Measurements from ENCODE around the gene FKBP8. TPM values are rescaled to one million over a fixed set of nuclear protein-coding genes. Genes with fewer than 3 reads are reported as not detected.

The FKBP8 gene
- total RNA-seq, 1 experiment from 2014 or later: 231 TPM

DNA sequence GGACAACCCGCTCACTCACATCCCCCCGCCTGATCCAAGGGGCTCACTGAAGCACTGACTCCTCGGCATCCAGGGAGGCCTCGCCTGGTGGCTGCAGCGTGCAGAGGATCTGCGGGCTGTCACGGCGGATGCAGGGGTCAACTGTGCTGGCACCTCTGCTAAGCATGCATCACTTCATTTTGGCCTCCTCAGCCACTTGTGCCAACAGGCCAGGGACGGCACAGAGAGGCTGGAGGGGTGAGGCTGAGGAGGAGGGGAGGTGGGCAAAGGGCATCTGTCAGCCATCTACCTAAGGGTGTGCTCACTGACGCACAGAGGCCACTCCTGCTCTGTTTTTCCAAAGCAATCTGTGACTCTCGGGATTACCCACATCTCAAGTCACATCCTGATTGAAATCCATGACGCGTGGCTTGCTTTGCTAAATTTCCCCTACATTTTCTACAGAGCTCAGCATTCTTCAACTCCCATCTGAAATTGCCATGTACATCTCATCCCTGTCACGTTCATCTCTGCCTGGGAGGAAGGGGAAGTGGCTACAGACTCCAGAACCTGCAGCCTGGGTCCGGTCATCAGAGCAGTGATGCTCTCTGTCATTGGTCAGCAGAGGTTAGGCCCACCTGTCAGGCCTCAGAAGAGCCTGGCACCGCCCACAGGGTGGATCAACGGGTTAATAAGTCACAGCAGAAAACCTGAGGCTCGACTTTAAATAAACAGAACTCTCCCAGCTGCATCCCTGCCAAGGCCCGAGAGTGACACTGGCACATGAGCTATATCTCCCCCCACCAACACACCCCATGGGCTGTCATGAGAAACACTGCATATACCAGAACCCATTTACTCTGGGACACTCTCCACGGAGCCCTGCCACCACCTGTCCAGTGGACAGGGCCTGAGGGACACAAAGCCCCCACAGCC is 39.1 kb downstream of the FKBP8 start:
- no peak overlapping the region for H3K4me2 ChIP-seq
- H3K79me2 ChIP-seq (ENCODE audit: low read depth): peaks cover 97% of the 10 kb centered on the region
- TF ChIP-seq, protein P1, sequence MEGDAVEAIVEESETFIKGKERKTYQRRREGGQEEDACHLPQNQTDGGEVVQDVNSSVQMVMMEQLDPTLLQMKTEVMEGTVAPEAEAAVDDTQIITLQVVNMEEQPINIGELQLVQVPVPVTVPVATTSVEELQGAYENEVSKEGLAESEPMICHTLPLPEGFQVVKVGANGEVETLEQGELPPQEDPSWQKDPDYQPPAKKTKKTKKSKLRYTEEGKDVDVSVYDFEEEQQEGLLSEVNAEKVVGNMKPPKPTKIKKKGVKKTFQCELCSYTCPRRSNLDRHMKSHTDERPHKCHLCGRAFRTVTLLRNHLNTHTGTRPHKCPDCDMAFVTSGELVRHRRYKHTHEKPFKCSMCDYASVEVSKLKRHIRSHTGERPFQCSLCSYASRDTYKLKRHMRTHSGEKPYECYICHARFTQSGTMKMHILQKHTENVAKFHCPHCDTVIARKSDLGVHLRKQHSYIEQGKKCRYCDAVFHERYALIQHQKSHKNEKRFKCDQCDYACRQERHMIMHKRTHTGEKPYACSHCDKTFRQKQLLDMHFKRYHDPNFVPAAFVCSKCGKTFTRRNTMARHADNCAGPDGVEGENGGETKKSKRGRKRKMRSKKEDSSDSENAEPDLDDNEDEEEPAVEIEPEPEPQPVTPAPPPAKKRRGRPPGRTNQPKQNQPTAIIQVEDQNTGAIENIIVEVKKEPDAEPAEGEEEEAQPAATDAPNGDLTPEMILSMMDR (conservative IDR thresholded peaks at IDR 0.05): no peak
- TF ChIP-seq EZH2 (IDR thresholded peaks at IDR 0.05; ENCODE audit: low read depth): no peak
- H3K9me3 ChIP-seq (ENCODE audit: insufficient read depth, low read depth): no peaks in the 10 kb centered on the region
- H3K4me1 ChIP-seq (replicated peaks; ENCODE audit: insufficient read depth): peaks cover 15% of the 10 kb centered on the region
- ChIA-PET POLR2A (ENCODE audit: unreplicated experiment) (no interaction called here), CTCF (no interaction called here)
- H3F3A ChIP-seq (ENCODE audit: insufficient read depth, low read depth): no peaks in the 10 kb centered on the region; the same call in 1 of the 2 replicates
- H3K4me3 ChIP-seq: no peak overlapping the region
- no peaks in the 10 kb centered on the region for H3K9me2 ChIP-seq (ENCODE audit: insufficient read depth)
- intact Hi-C loops (cut with micrococcal nuclease; ENCODE audit: unreplicated experiment): no loop called here
- H3K27ac ChIP-seq: no peak overlapping the region
- no peaks in the 10 kb centered on the region for H3K27me3 ChIP-seq (ENCODE audit: insufficient read depth, low read depth)
- no TSS peak for BruUV-seq (replicated peaks)
- H2AFZ ChIP-seq: no peak overlapping the region
- H3K36me3 ChIP-seq (ENCODE audit: low read depth): no peaks in the 10 kb centered on the region
- DNase-seq: no peak
- H4K20me1 ChIP-seq (ENCODE audit: insufficient read depth): peaks cover 100% of the 10 kb centered on the region

DNA sequence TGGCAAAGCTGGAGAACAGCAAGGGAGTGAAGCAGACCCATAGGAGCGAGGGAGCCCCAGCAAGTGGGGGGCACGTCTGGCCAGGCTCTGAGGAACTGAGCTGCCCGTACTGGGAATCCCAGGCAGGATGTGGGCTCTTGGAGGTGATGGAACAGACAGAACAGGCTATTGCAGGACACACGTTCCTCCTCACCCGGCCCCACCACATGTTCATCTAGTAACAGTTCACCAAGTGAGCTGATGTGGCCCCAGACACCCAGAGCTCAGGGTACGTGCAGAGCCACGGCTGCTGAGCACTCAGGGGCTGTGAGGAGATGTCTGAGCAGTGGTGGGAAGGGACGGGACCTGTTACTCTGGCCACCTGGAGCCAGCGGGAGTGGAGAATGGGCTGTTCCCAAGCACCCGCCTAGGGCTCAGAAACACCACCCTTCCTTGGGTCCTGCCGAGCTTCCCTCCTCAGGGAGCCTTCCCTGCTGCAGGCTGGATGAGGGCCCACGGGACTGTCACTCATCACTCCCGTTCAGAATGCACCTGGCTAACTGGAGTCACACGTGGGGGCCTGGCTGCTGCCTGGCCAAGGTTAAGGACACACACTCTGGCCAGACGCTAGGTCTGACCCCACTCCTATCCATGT is 39.9 kb downstream of the FKBP8 start:
- intact Hi-C loops (cut with micrococcal nuclease; ENCODE audit: unreplicated experiment): no loop called here
- TF ChIP-seq, protein P1 (conservative IDR thresholded peaks at IDR 0.05): no peak
- no peak for TF ChIP-seq EZH2 (IDR thresholded peaks at IDR 0.05; ENCODE audit: low read depth)
- no peak overlapping the region for H3K27ac ChIP-seq

DNA sequence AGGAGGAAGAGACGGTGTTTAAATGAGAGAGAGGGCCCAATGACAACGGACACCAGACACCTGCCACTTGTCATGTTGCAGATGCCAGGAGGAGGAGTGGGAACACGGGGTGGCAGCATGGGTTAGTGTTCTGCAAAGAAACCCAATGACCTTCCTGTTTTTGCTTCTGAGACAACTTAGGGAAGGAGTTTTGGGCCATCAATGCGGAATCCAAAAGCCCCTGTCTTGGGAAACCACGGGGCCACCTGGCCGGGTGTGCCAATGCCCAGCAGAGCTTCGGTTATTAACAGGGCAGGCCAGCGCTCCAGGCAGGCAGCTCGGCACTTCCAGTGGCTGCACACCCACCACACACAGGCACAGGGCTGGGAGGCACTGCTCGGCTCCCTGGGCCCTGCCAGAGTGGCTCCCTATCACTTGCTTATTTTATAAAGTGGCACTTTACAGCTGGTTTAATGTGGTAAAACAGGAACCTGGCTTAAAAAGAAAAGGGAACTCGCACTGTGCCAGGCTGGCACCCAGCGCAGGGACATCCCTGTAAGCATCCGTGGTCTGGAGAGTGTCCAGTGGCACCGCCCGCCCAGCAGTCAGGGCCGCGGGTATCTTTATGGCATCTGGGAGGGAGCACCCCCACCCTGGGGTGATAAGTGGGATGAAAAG is 40.6 kb downstream of the FKBP8 start:
- POLR2A ChIA-PET (ENCODE audit: unreplicated experiment): no interaction called here
- H2AFZ ChIP-seq: no peak overlapping the region

More for the DNA sequence above, 39.9 kb downstream of the FKBP8 start:
- CTCF ChIA-PET: no interaction called here
- POLR2A ChIA-PET (ENCODE audit: unreplicated experiment): no interaction called here
- no peak for DNase-seq
- Histone ChIP-seq H3K79me2 (ENCODE audit: low read depth) (peaks cover 97% of the 10 kb centered on the region), H3K4me2 (no peak overlapping the region), H2AFZ (no peak overlapping the region), H3K27me3 (ENCODE audit: insufficient read depth, low read depth) (no peaks in the 10 kb centered on the region), H3K9me3 (ENCODE audit: insufficient read depth, low read depth) (no peaks in the 10 kb centered on the region), H3K4me3 (no peak overlapping the region), H3K9me2 (ENCODE audit: insufficient read depth) (no peaks in the 10 kb centered on the region), H3K4me1 (replicated peaks; ENCODE audit: insufficient read depth) (peaks cover 15% of the 10 kb centered on the region), H3K36me3 (ENCODE audit: low read depth) (no peaks in the 10 kb centered on the region), H4K20me1 (ENCODE audit: insufficient read depth) (peaks cover 100% of the 10 kb centered on the region), H3F3A (ENCODE audit: insufficient read depth, low read depth) (peaks cover 3% of the 10 kb centered on the region; the same call in 1 of the 2 replicates)
- BruUV-seq (replicated peaks): no TSS peak

More for the DNA sequence above, 40.6 kb downstream of the FKBP8 start:
- H3K36me3 ChIP-seq (ENCODE audit: low read depth): no peaks in the 10 kb centered on the region
- H3K9me3 ChIP-seq (ENCODE audit: insufficient read depth, low read depth): no peaks in the 10 kb centered on the region
- peaks cover 100% of the 10 kb centered on the region for H4K20me1 ChIP-seq (ENCODE audit: insufficient read depth)
- TF ChIP-seq EZH2 (IDR thresholded peaks at IDR 0.05; ENCODE audit: low read depth): no peak
- TF ChIP-seq, protein P1 (conservative IDR thresholded peaks at IDR 0.05): no peak
- CTCF ChIA-PET: no interaction called here
- H3K27me3 ChIP-seq (ENCODE audit: insufficient read depth, low read depth): no peaks in the 10 kb centered on the region
- intact Hi-C loops (cut with micrococcal nuclease; ENCODE audit: unreplicated experiment): no loop called here
- H3K27ac ChIP-seq: no peak overlapping the region
- H3K4me2 ChIP-seq: no peak overlapping the region
- H3K79me2 ChIP-seq (ENCODE audit: low read depth): peaks cover 97% of the 10 kb centered on the region
- DNase-seq: no peak
- peaks cover 15% of the 10 kb centered on the region for H3K4me1 ChIP-seq (replicated peaks; ENCODE audit: insufficient read depth)
- H3K4me3 ChIP-seq: no peak overlapping the region
- no TSS peak for BruUV-seq (replicated peaks)
- H3K9me2 ChIP-seq (ENCODE audit: insufficient read depth): no peaks in the 10 kb centered on the region
- H3F3A ChIP-seq (ENCODE audit: insufficient read depth, low read depth): peaks cover 10% of the 10 kb centered on the region; the same call in 1 of the 2 replicates
